HL-60 (cell line): Measurements from ENCODE around the gene GABRB1.
A peak's percentile ranks its signal among the peaks of the same experiment; 100 is the strongest.

Source experiments
- DNase-seq, 2 experiments: peaks; one replicate each; pipeline ENCODE4 v3.0.0-alpha.2; 2010 to 2020; ENCODE audit warnings: low read depth in 1 of 2, low spot score in 1 of 2
- H3K27ac ChIP-seq: fragments of 250-450 bp; sonication (Bioruptor Pico); replicated peaks from 2 replicates; pipeline ENCODE4 v1.5.1; 2020; ENCODE audit warnings: mild to moderate bottlenecking, moderate library complexity
- H3K27me3 ChIP-seq: fragments of 250-450 bp; sonication (Bioruptor Pico); 2 replicates; pipeline ENCODE4 v1.5.1; 2021; ENCODE audit warnings: mild to moderate bottlenecking, moderate library complexity; ENCODE audit not compliant: insufficient read depth, poor library complexity, severe bottlenecking
- H3K4me3 ChIP-seq: replicated peaks from 2 replicates; pipeline ENCODE4 v1.5.1; 2011; ENCODE audit warnings: mild to moderate bottlenecking, control low read depth, low read length; ENCODE audit not compliant: insufficient read depth
- GABPA ChIP-seq: IDR thresholded peaks from 2 replicates; pipeline ENCODE4 v1.6.1; 2012; ENCODE audit warnings: low read depth
- POLR2AphosphoS5 ChIP-seq: IDR thresholded peaks from 2 replicates; pipeline ENCODE4 v1.6.1; 2012; ENCODE audit warnings: low read depth
- SPI1 ChIP-seq: IDR thresholded peaks from 2 replicates; pipeline ENCODE4 v1.6.1; 2012; ENCODE audit warnings: low read depth, mild to moderate bottlenecking, borderline replicate concordance
- TF ChIP-seq, protein P1 (sequence below): IDR thresholded peaks from 2 replicates; pipeline ENCODE4 v1.6.1; 2012; ENCODE audit warnings: low read depth; ENCODE audit not compliant: insufficient replicate concordance
- TF ChIP-seq, protein P2 (sequence below): IDR thresholded peaks from one replicate; pipeline ENCODE4 v1.5.1; 2011; ENCODE audit warnings: low read length, control low read depth, inconsistent platforms; ENCODE audit not compliant: insufficient read depth

Gene GABRB1

DNA sequence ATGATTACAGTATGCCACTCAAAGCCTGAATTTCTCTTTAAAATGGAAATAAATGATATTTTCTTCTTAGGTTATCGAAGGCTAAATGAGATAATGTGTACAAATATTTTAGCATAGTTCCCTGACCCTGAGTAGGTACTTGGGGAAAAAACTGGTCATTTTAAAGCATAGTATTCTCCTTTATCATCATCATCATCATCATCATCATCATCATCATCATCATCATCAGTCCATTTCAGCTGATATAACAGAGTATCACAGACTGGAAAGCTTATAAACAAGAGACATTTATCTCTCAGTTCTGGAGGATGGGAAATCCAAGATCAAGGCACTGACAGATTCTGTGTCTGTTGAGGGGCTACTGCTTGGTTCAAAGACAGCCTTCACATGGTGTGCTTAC is 13.9 kb downstream of the GABRB1 start:
- TF ChIP-seq SPI1 (no peak), POLR2AphosphoS5 (no peak), GABPA (no peak)
- TF ChIP-seq, protein P1, sequence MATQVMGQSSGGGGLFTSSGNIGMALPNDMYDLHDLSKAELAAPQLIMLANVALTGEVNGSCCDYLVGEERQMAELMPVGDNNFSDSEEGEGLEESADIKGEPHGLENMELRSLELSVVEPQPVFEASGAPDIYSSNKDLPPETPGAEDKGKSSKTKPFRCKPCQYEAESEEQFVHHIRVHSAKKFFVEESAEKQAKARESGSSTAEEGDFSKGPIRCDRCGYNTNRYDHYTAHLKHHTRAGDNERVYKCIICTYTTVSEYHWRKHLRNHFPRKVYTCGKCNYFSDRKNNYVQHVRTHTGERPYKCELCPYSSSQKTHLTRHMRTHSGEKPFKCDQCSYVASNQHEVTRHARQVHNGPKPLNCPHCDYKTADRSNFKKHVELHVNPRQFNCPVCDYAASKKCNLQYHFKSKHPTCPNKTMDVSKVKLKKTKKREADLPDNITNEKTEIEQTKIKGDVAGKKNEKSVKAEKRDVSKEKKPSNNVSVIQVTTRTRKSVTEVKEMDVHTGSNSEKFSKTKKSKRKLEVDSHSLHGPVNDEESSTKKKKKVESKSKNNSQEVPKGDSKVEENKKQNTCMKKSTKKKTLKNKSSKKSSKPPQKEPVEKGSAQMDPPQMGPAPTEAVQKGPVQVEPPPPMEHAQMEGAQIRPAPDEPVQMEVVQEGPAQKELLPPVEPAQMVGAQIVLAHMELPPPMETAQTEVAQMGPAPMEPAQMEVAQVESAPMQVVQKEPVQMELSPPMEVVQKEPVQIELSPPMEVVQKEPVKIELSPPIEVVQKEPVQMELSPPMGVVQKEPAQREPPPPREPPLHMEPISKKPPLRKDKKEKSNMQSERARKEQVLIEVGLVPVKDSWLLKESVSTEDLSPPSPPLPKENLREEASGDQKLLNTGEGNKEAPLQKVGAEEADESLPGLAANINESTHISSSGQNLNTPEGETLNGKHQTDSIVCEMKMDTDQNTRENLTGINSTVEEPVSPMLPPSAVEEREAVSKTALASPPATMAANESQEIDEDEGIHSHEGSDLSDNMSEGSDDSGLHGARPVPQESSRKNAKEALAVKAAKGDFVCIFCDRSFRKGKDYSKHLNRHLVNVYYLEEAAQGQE, result no peak
- TF ChIP-seq, protein P2, sequence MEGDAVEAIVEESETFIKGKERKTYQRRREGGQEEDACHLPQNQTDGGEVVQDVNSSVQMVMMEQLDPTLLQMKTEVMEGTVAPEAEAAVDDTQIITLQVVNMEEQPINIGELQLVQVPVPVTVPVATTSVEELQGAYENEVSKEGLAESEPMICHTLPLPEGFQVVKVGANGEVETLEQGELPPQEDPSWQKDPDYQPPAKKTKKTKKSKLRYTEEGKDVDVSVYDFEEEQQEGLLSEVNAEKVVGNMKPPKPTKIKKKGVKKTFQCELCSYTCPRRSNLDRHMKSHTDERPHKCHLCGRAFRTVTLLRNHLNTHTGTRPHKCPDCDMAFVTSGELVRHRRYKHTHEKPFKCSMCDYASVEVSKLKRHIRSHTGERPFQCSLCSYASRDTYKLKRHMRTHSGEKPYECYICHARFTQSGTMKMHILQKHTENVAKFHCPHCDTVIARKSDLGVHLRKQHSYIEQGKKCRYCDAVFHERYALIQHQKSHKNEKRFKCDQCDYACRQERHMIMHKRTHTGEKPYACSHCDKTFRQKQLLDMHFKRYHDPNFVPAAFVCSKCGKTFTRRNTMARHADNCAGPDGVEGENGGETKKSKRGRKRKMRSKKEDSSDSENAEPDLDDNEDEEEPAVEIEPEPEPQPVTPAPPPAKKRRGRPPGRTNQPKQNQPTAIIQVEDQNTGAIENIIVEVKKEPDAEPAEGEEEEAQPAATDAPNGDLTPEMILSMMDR, result no peak
- no peak overlapping the region for H3K27ac ChIP-seq
- H3K4me3 ChIP-seq, result no peak overlapping the region
- H3K27me3 ChIP-seq, result no peaks in the 10 kb centered on the region
- no peak for DNase-seq

DNA sequence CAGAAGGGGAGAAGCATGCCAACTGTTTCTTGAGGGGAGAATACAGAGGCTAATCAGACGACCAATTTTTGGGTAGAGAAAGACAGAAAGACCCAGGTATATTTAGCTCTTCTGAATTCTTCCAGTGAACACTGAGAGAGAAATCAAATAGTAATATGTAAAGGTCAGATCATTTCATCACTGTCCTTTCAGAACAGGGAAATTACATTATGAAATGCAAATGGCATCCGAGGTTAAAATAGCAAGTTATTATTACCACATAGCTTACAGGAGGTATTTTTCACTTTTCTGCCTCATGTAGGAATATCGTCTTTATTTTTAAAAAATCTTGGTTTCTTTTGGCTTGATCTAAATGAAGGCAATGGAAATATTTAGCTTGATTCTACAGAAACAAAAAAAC is 18.0 kb downstream of the GABRB1 start:
- TF ChIP-seq SPI1, result no peak
- TF ChIP-seq GABPA, result no peak
- TF ChIP-seq POLR2AphosphoS5, result no peak
- TF ChIP-seq, protein P2, result no peak
- TF ChIP-seq, protein P1, result no peak
- Histone ChIP-seq H3K27ac (no peak overlapping the region), H3K4me3 (no peak overlapping the region), H3K27me3 (no peaks in the 10 kb centered on the region)
- DNase-seq, result no peak

DNA sequence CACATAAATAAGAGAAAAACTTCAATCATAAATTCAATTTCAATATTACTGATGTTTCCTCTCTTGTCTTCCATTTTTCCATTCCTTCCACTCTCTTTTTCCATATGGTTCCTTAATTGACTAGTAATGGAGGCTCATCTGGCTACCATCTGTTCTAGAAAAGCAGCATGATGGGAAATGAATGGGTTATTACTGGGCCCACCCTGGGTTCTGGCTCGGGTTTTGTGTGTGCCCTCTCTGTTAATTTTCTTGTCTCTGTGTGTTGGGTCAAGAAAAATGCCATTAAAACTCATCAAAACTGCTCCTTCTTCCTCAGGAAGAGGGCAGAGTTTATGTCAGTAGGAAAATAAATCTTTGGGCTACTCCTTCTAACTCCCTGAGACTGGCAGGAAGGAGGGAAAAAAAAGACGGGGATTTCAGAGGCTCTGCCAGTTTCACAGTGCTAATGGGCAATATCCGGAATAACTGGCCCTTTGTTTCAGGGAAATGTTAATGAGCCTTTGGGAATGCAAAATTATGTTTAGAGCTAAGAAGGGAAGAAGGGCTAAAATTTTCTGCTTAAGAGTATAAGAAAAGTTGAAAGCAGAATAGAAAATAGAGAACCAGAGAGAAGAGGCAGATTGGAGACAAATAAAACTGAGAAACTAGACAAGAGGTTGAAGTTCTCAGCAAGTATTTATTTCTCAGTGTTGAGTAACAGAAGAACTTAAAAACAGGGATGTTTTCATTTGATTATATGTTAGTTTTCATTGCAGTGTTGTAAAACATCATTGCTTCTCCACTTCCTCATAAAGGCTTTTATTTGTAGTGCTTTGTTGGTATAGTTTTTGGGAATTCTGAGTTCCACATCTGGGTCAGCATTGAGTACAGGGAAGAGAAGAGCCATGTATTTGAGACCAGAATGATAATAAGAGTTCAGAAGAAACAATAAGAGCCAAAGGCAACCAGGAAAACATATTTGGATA is 19.7 kb downstream of the GABRB1 start:
- Histone ChIP-seq H3K27ac (no peak overlapping the region), H3K4me3 (no peak overlapping the region), H3K27me3 (no peaks in the 10 kb centered on the region)
- peak; percentile 54; the same call in 1 of the 2 replicates for TF ChIP-seq SPI1
- TF ChIP-seq, protein P1, result no peak
- TF ChIP-seq GABPA, result no peak
- DNase-seq, result no peak
